Measurements from ENCODE around the gene BCL2L1.

Gene BCL2L1

DNA sequence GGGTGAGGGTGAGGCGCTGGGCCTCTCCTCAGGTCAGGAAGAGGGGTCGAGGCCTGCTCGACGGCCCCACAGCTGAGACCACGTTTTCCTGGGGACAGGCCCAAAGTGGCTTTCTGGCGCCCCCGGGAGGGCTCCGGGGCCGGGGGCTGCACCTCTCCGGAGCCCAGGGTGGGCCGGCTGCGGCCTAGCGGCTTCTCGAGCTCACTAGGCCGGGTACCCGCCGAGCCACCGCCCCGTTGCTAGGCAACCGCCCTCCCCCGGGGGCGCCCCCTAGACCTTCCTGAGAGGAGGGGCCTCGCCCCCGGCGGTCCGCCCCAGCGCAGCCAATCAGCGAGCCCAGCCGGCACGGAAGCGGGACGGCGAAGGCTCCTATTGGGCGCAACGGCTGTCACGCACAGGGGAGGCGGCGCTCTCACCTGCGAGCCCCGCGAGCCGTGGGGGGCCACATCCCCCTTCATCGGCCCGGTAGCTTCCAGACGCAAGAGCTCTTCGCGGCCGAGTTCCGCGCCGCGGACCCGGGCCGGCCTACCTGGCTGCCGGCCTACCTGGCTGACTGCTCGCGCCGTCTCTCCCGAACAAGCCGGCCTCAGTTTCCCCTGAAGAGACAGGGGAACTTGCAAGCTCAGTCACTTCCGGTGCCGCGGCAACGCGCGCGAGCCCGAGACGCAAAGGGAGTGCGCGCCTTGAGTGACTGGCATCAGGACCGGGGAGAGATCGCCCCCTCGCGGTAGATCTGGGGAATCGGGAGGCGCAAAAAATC is 831 bp upstream of the BCL2L1 start:
- peak; percentile 98 for DNase-seq (ENCODE audit: low read depth)
- TF ChIP-seq, protein P1, sequence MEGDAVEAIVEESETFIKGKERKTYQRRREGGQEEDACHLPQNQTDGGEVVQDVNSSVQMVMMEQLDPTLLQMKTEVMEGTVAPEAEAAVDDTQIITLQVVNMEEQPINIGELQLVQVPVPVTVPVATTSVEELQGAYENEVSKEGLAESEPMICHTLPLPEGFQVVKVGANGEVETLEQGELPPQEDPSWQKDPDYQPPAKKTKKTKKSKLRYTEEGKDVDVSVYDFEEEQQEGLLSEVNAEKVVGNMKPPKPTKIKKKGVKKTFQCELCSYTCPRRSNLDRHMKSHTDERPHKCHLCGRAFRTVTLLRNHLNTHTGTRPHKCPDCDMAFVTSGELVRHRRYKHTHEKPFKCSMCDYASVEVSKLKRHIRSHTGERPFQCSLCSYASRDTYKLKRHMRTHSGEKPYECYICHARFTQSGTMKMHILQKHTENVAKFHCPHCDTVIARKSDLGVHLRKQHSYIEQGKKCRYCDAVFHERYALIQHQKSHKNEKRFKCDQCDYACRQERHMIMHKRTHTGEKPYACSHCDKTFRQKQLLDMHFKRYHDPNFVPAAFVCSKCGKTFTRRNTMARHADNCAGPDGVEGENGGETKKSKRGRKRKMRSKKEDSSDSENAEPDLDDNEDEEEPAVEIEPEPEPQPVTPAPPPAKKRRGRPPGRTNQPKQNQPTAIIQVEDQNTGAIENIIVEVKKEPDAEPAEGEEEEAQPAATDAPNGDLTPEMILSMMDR (IDR thresholded peaks at IDR 0.05; ENCODE audit: insufficient read depth, low read depth, low read length, missing control alignments), result peak; percentile 83
- peak overlapping the region; percentile 88 for H3K4me3 ChIP-seq (ENCODE audit: low read length)

DNA sequence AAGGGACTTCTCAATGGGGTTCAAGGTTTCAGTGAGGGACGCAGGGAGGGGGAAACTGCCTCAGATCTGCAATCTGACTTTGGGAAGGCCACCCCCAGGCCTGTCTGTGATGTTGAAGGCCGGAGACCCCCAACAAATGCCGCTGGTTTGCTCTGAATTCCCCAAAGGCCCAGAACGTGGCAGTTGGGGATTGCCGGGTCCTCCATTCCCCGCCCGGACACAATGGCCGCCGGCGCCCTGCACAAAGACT is 326 bp upstream of the BCL2L1 start:
- TF ChIP-seq, protein P1 (IDR thresholded peaks at IDR 0.05; ENCODE audit: insufficient read depth, low read depth, low read length, missing control alignments), result no peak
- peak overlapping the region; percentile 88 for H3K4me3 ChIP-seq (ENCODE audit: low read length)
- no peak for DNase-seq (ENCODE audit: low read depth)

DNA sequence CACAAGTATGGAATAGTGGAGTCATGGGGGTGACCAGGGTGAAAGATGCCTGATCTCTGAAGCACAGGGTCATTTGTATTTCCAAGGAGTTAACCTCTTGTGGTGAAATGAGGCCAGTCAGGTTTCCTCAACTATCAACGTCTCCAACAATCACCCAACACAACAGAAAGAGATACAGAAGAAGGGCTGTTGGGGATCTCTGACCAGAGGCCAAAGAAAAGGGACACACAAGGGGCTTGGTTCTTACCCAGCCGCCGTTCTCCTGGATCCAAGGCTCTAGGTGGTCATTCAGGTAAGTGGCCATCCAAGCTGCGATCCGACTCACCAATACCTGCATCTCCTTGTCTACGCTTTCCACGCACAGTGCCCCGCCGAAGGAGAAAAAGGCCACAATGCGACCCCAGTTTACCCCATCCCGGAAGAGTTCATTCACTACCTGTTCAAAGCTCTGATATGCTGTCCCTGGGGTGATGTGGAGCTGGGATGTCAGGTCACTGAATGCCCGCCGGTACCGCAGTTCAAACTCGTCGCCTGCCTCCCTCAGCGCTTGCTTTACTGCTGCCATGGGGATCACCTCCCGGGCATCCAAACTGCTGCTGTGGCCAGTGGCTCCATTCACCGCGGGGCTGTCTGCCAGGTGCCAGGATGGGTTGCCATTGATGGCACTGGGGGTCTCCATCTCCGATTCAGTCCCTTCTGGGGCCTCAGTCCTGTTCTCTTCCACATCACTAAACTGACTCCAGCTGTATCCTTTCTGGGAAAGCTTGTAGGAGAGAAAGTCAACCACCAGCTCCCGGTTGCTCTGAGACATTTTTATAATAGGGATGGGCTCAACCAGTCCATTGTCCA is 1.0 kb downstream of the BCL2L1 start:
- TF ChIP-seq, protein P1 (IDR thresholded peaks at IDR 0.05; ENCODE audit: insufficient read depth, low read depth, low read length, missing control alignments), result no peak
- no peak for DNase-seq (ENCODE audit: low read depth)
- H3K4me3 ChIP-seq (ENCODE audit: low read length), result peak overlapping the region; percentile 88

DNA sequence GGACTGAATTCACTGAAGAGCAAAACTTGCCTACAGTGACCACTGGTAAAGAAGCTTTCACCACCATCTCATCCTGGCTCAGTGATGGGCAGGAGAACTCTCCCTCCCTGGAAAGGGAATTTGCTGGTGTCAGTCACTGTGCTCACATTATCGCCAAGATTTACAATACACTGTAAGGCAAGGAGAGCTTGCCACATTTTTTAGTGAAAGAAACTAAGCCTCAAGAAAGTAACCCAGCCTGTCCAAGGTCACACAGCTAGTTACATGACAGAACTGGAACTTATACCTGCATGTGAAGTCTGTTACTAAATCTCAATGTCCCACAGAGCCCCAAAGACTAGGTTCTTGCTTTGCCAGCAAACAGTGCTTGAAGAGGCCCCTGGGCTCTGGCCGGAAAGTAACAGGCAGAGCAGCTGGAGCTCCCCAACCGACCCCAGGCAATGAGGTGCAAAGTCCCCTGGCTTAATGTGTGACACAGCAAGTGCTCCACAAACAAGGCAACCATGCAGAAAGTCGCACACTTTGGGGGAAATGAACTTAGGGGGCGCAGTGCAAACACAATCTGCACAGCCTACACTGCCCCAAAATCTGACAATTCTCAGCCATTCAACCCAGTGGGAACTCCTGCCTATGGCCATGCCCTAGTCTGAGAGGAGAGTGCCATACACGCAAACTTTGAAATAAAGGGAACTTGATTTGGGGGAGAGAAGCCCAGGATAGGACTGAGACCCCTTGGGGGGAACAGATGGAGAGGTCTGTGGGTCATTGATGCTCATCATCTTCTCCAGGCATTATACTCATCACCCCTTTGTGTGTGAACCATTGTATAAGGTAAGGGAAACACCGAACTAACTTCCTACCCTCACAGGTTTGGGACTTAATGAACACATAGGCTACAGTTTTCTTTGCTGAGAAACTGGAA is 1.9 kb downstream of the BCL2L1 start:
- peak overlapping the region; percentile 88 for H3K4me3 ChIP-seq (ENCODE audit: low read length)
- no peak for DNase-seq (ENCODE audit: low read depth)
- TF ChIP-seq, protein P1 (IDR thresholded peaks at IDR 0.05; ENCODE audit: insufficient read depth, low read depth, low read length, missing control alignments), result no peak

DNA sequence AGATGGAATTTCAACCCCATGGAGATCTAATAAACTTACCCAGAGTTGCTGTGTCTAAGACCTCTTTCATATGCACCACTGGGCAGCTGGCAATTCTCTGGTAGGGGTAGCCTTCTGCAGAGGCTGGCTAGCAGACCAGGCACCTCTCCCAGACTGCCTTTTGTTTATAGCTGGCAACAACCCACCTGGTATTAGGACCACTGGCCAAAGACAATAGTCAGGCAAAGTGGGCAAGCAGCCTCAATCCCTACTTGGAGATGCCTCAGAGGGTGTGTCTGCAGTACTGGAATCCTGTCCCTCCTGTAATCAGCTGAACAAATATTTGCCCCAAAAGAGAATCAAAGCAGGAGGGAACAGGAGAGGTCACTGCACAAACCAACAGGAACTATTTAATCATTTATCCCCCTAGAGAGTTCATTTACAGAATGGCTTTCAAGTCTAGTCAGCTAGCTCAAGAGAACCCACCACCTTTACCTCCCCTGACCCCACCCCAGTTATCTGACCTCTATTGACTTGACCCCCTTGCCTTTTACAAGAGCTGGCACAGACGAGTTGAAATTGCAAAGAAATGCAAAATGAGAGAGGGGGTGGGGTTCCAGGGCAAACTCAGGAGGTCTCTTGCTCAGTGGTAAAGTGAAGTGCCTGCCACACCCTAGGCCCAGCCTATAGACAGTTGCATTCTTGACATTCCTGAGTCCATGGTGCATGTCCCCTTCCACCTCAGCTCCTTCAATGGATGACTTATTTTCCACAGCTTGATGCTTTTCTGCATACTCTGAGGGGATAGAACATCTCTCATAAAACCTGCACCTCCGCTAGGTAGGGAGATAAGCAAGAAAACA is 2.8 kb downstream of the BCL2L1 start:
- peak overlapping the region; percentile 88 for H3K4me3 ChIP-seq (ENCODE audit: low read length)
- no peak for DNase-seq (ENCODE audit: low read depth)
- TF ChIP-seq, protein P1 (IDR thresholded peaks at IDR 0.05; ENCODE audit: insufficient read depth, low read depth, low read length, missing control alignments), result no peak

All from epithelial cell of esophagus (primary cell).